ENCODE data around the gene RNF13. TPM values are rescaled to one million over a fixed set of nuclear protein-coding genes. Genes with fewer than 3 reads are reported as not detected.

The RNF13 gene
- total RNA-seq, 3 donors from 2014 or later, result 52.6 to 85.0 (median 64.9) TPM

- Histone ChIP-seq H3K4me3 (no peak overlapping the region), H3K4me1 (ENCODE audit: low read depth) (no peaks in the 10 kb centered on the region), H3K36me3 (ENCODE audit: low read depth) (no peaks in the 10 kb centered on the region), H3K9me3 (no peaks in the 10 kb centered on the region)
- ATAC-seq (no peak), DNase-seq (no peak)
- TF ChIP-seq CTCF (IDR thresholded peaks at IDR 0.05), result no peak
- intact Hi-C loops (cut with DNase I, micrococcal nuclease), result no loop called here
Observed at GRCh38 chr3:149908424-149908957, 95.5 kb downstream of the RNF13 start.

GRCh38 chr3:149909923-149910322, 96.9 kb downstream of the RNF13 start:
- DNase-seq, result no peak
- intact Hi-C loops (cut with DNase I, micrococcal nuclease), result no loop called here
- Histone ChIP-seq H3K4me3 (no peak overlapping the region), H3K9me3 (no peaks in the 10 kb centered on the region), H3K4me1 (ENCODE audit: low read depth) (no peaks in the 10 kb centered on the region), H3K36me3 (ENCODE audit: low read depth) (no peaks in the 10 kb centered on the region)
- no peak for ATAC-seq
- no peak for TF ChIP-seq CTCF (IDR thresholded peaks at IDR 0.05)

GRCh38 chr3:149917124-149917667, 104.2 kb downstream of the RNF13 start:
- ATAC-seq, result no peak
- Histone ChIP-seq H3K36me3 (ENCODE audit: low read depth) (no peaks in the 10 kb centered on the region), H3K4me1 (ENCODE audit: low read depth) (no peaks in the 10 kb centered on the region), H3K9me3 (no peaks in the 10 kb centered on the region), H3K4me3 (no peak overlapping the region)
- intact Hi-C loops (cut with DNase I, micrococcal nuclease), result no loop called here
- no peak for TF ChIP-seq CTCF (IDR thresholded peaks at IDR 0.05)
- DNase-seq, result no peak

- no peaks in the 10 kb centered on the region for H3K36me3 ChIP-seq (ENCODE audit: low read depth)
- intact Hi-C loops (cut with DNase I, micrococcal nuclease), result no loop called here
- no peak for TF ChIP-seq CTCF (IDR thresholded peaks at IDR 0.05)
- no peak overlapping the region for H3K4me3 ChIP-seq
- ATAC-seq (no peak), DNase-seq (no peak)
- no peaks in the 10 kb centered on the region for H3K9me3 ChIP-seq
- no peaks in the 10 kb centered on the region for H3K4me1 ChIP-seq (ENCODE audit: low read depth)
Observed at GRCh38 chr3:149919509-149919908, 106.5 kb downstream of the RNF13 start.

GRCh38 chr3:149920119-149920518, 107.1 kb downstream of the RNF13 start:
- no peak for TF ChIP-seq CTCF (IDR thresholded peaks at IDR 0.05)
- H3K9me3 ChIP-seq, result no peaks in the 10 kb centered on the region
- no peaks in the 10 kb centered on the region for H3K4me1 ChIP-seq (ENCODE audit: low read depth)
- ATAC-seq (no peak), DNase-seq (no peak)
- H3K36me3 ChIP-seq (ENCODE audit: low read depth), result no peaks in the 10 kb centered on the region
- intact Hi-C loops (cut with DNase I, micrococcal nuclease), result no loop called here
- H3K4me3 ChIP-seq, result no peak overlapping the region

GRCh38 chr3:149933008-149933407, 120.0 kb downstream of the RNF13 start:
- ATAC-seq (no peak), DNase-seq (no peak)
- no peak overlapping the region for H3K4me3 ChIP-seq
- no peaks in the 10 kb centered on the region for H3K4me1 ChIP-seq (ENCODE audit: low read depth)
- intact Hi-C loops (cut with DNase I, micrococcal nuclease), result no loop called here
- no peaks in the 10 kb centered on the region for H3K9me3 ChIP-seq
- no peak for TF ChIP-seq CTCF (IDR thresholded peaks at IDR 0.05)
- no peaks in the 10 kb centered on the region for H3K36me3 ChIP-seq (ENCODE audit: low read depth)

Measured in mucosa of descending colon (tissue), 3 donors.